Panc1 (cell line): Measurements from ENCODE around the gene CLCF1. TPM values are rescaled to one million over a fixed set of nuclear protein-coding genes. Genes with fewer than 3 reads are reported as not detected.

Experiments used
- ATAC-seq: fragments of 200-7000 bp; cut with Tn5 transposase; 2 replicates; pipeline ENCODE4 v1.9.1; 2020; ENCODE audit warnings: mild to moderate bottlenecking, moderate library complexity
- BruUV-seq: library from RNA; stranded (reverse); fragments of 400-500 nt; replicated peaks from 2 replicates; lab custom pipeline; 2021; lab: Mats Ljungman, UMichigan
- CTCF ChIA-PET: fragments of 300-600 bp; sonication (Branson Sonifier 250); formaldehyde crosslinking; loops from one replicate; lab custom pipeline; 2022; ENCODE audit warnings: antibody characterized with exemption; lab: Charles Lee
- POLR2A ChIA-PET: fragments of 300-600 bp; sonication (Branson Sonifier 250); formaldehyde crosslinking; loops from one replicate; lab custom pipeline; 2022; ENCODE audit warnings: antibody characterized with exemption; lab: Charles Lee
- DNase-seq: peaks from one replicate; pipeline ENCODE4 v3.0.0-alpha.2; 2010; ENCODE audit warnings: low read depth, low spot score
- H3K27ac ChIP-seq: 2 replicates; pipeline ENCODE4 v1.5.1; 2011; ENCODE audit warnings: mild to moderate bottlenecking, low read length, inconsistent platforms
- H3K27me3 ChIP-seq: fragments of 200-500 bp; sonication (Bioruptor generic); 2 replicates; pipeline ENCODE4 v1.6.0; 2014; ENCODE audit warnings: low read length, inconsistent platforms; ENCODE audit not compliant: control insufficient read depth, insufficient read depth
- H3K36me3 ChIP-seq: fragments of 200-500 bp; sonication (Bioruptor generic); 2 replicates; pipeline ENCODE4 v1.5.1; 2014; ENCODE audit warnings: inconsistent platforms, mild to moderate bottlenecking, low read length, moderate library complexity; ENCODE audit not compliant: control insufficient read depth, insufficient read depth
- H3K4me1 ChIP-seq: 2 replicates; pipeline ENCODE4 v1.5.1; 2011; ENCODE audit warnings: inconsistent platforms, mild to moderate bottlenecking, low read length, moderate library complexity; ENCODE audit not compliant: control insufficient read depth, insufficient read depth
- H3K4me3 ChIP-seq, 2 experiments: 2 replicates each; pipeline ENCODE4 v1.5.1; 2011 to 2012; ENCODE audit warnings: low read depth in 2 of 2, low read length in 2 of 2, mild to moderate bottlenecking in 2 of 2, inconsistent platforms in 1 of 2, moderate library complexity in 1 of 2
- H3K9me3 ChIP-seq: fragments of 200-500 bp; sonication (Bioruptor generic); 2 replicates; pipeline ENCODE4 v1.5.1; 2014; ENCODE audit warnings: low read depth, mild to moderate bottlenecking, inconsistent platforms, low read length, moderate library complexity; ENCODE audit not compliant: control insufficient read depth, insufficient read depth
- POLR2AphosphoS5 ChIP-seq: IDR thresholded peaks from 2 replicates; pipeline ENCODE4 v1.6.1; 2012; ENCODE audit warnings: mild to moderate bottlenecking, low read depth, low read length, moderate library complexity
- REST ChIP-seq, 2 experiments: IDR thresholded peaks; 2 replicates each; pipeline ENCODE4 v1.6.1; 2011 to 2012; ENCODE audit warnings: low read depth in 2 of 2, control low read depth in 1 of 2, low read length in 1 of 2, mild to moderate bottlenecking in 1 of 2, moderate library complexity in 1 of 2; ENCODE audit not compliant: insufficient read depth in 1 of 2
- SIN3A ChIP-seq: IDR thresholded peaks from 2 replicates; pipeline ENCODE4 v1.6.1; 2012; ENCODE audit warnings: low read depth, mild to moderate bottlenecking, low read length, moderate library complexity, borderline replicate concordance; ENCODE audit not compliant: insufficient read depth
- TCF7L2 ChIP-seq: IDR thresholded peaks from 2 replicates; pipeline ENCODE4 v1.6.1; 2011; ENCODE audit warnings: mild to moderate bottlenecking, low read depth, low read length, inconsistent platforms
- in situ Hi-C: cut with HindIII; loops from 2 replicates; pipeline ENCODE4 v1.10.0; 2016; ENCODE audit warnings: low sequenced_read_pairs, low pct_unique_long_range_greater_than_20kb
- intact Hi-C: fragments of 100-400 bp; cut with micrococcal nuclease; formaldehyde crosslinking; loops from one replicate; pipeline ENCODE4 v1.10.0; 2022; ENCODE audit not compliant: unreplicated experiment
- total RNA-seq: library from RNA; stranded (reverse); gene quantifications from one replicate; pipeline ENCODE4 v1.2.1, GENCODE V29; 2021; ENCODE audit not compliant: unreplicated experiment
- TF ChIP-seq, protein P1 (sequence below): fragments of 450-650 bp; IDR thresholded peaks from 2 replicates; pipeline ENCODE4 v1.5.1; 2017; ENCODE audit warnings: mild to moderate bottlenecking

Gene CLCF1
- total RNA-seq, 1 experiment from 2014 or later, result 9.3 TPM

DNA sequence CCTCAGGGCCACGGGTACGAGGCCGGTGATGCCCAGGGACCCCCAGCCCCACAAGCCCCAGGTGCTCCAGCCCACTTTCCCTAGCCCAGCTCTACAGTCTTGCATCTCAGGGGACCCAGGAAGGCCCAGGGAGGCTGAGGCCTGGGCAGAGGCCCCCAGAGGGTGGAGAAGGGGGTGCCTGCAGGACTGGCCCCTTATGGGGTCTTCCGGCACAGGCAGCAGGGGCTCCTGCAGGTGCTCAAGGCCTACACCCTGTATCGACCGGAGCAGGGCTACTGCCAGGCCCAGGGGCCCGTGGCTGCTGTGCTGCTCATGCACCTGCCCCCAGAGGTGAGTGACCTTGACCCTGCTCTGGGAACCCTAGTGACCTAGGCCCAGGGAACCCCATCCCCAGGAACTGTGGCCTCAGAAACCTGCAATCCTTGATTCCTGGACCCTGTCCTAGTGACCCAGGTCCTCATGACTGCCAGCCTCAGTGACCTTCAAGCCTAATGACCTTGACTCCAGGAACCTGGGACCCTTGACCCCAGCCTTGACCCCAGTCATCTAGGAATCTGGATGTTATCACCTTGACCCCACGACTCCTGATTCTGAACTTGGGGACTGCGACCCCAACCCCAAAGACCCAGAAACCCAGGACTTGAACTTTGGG, 32.4 kb upstream of the CLCF1 start:
- Histone ChIP-seq H3K9me3 (no peaks in the 10 kb centered on the region), H3K36me3 (no peaks in the 10 kb centered on the region; the same call in 1 of the 2 replicates), H3K4me1 (peaks cover 9% of the 10 kb centered on the region), H3K27ac (no peak overlapping the region), H3K4me3 (no peak overlapping the region), H3K27me3 (no peaks in the 10 kb centered on the region)
- intact Hi-C loops (no loop called here), in situ Hi-C loops (no loop called here)
- no peak for ATAC-seq
- POLR2A ChIA-PET, result no interaction called here
- BruUV-seq, result no TSS peak
- DNase-seq, result no peak
- CTCF ChIA-PET, result interaction anchor here (0.5 kb wide), 1 partner anchor 237 kb away, joined by 5 read pairs; no protein-coding TSS in a partner anchor
- no peak for TF ChIP-seq POLR2AphosphoS5
- no peak for TF ChIP-seq SIN3A
- TF ChIP-seq, protein P1, sequence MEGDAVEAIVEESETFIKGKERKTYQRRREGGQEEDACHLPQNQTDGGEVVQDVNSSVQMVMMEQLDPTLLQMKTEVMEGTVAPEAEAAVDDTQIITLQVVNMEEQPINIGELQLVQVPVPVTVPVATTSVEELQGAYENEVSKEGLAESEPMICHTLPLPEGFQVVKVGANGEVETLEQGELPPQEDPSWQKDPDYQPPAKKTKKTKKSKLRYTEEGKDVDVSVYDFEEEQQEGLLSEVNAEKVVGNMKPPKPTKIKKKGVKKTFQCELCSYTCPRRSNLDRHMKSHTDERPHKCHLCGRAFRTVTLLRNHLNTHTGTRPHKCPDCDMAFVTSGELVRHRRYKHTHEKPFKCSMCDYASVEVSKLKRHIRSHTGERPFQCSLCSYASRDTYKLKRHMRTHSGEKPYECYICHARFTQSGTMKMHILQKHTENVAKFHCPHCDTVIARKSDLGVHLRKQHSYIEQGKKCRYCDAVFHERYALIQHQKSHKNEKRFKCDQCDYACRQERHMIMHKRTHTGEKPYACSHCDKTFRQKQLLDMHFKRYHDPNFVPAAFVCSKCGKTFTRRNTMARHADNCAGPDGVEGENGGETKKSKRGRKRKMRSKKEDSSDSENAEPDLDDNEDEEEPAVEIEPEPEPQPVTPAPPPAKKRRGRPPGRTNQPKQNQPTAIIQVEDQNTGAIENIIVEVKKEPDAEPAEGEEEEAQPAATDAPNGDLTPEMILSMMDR, result no peak
- TF ChIP-seq TCF7L2, result no peak
- no peak for TF ChIP-seq REST (IDR thresholded peaks at IDR 0.05; ENCODE audit: insufficient read depth in 1 of 2, low read depth in 2 of 2, low read length in 1 of 2)

- DNase-seq (no peak), ATAC-seq (no peak)
- CTCF ChIA-PET, result interaction anchor here (0.5 kb wide), 1 partner anchor 236 kb away, joined by 5 read pairs; no protein-coding TSS in a partner anchor
- Histone ChIP-seq H3K4me3 (no peak overlapping the region), H3K27ac (no peak overlapping the region), H3K4me1 (peaks cover 13% of the 10 kb centered on the region), H3K27me3 (no peaks in the 10 kb centered on the region), H3K9me3 (no peaks in the 10 kb centered on the region), H3K36me3 (no peaks in the 10 kb centered on the region; the same call in 1 of the 2 replicates)
- intact Hi-C loops (no loop called here), in situ Hi-C loops (no loop called here)
- no TSS peak for BruUV-seq
- POLR2A ChIA-PET, result no interaction called here
- TF ChIP-seq SIN3A (no peak), POLR2AphosphoS5 (no peak), REST (IDR thresholded peaks at IDR 0.05; ENCODE audit: insufficient read depth in 1 of 2, low read depth in 2 of 2, low read length in 1 of 2) (no peak), TCF7L2 (no peak)
- TF ChIP-seq, protein P1, result no peak
Measured at GRCh38 chr11:67405196-67405567, 31.8 kb upstream of the CLCF1 start.
